GM10266 (cell line): ENCODE measurements around the gene TMEM123.
A peak's percentile ranks its signal among the peaks of the same experiment; 100 is the strongest.

ENCODE experiments used
- DNase-seq: peaks from one replicate; pipeline ENCODE4 v3.0.0; 2012; ENCODE audit errors: extremely low spot score
- CTCF ChIP-seq: IDR thresholded peaks from 2 replicates; pipeline ENCODE4 v1.5.1; 2012; ENCODE audit warnings: mild to moderate bottlenecking, low read depth; ENCODE audit not compliant: control insufficient read depth, insufficient read depth; ENCODE audit errors: missing control alignments

The TMEM123 gene

GRCh38 chr11:102395720-102396393 is 56.7 kb downstream of the TMEM123 start:
- TF ChIP-seq CTCF = no peak
- DNase-seq = no peak

- no peak for TF ChIP-seq CTCF
- no peak for DNase-seq
Observed at GRCh38 chr11:102393272-102393730, 59.3 kb downstream of the TMEM123 start.

- no peak for DNase-seq
- no peak for TF ChIP-seq CTCF
Observed at GRCh38 chr11:102391549-102392237, 60.9 kb downstream of the TMEM123 start.

GRCh38 chr11:102390667-102391465 is 61.7 kb downstream of the TMEM123 start:
- peak; percentile 84 for TF ChIP-seq CTCF
- DNase-seq = peak; percentile 51

GRCh38 chr11:102389253-102389652 is 63.3 kb downstream of the TMEM123 start:
- TF ChIP-seq CTCF = no peak
- DNase-seq = no peak

- no peak for TF ChIP-seq CTCF
- no peak for DNase-seq
Observed at GRCh38 chr11:102387043-102387781, 65.4 kb downstream of the TMEM123 start.
